GM21360 (cell line): ENCODE measurements around the gene RERE.

ENCODE experiments used
- ATAC-seq: cut with Tn5 transposase; IDR thresholded peaks from one replicate; pipeline ENCODE4 v1.9.1; 2021; ENCODE audit warnings: mild to moderate bottlenecking, moderate library complexity; ENCODE audit not compliant: unreplicated experiment

RERE gene

DNA sequence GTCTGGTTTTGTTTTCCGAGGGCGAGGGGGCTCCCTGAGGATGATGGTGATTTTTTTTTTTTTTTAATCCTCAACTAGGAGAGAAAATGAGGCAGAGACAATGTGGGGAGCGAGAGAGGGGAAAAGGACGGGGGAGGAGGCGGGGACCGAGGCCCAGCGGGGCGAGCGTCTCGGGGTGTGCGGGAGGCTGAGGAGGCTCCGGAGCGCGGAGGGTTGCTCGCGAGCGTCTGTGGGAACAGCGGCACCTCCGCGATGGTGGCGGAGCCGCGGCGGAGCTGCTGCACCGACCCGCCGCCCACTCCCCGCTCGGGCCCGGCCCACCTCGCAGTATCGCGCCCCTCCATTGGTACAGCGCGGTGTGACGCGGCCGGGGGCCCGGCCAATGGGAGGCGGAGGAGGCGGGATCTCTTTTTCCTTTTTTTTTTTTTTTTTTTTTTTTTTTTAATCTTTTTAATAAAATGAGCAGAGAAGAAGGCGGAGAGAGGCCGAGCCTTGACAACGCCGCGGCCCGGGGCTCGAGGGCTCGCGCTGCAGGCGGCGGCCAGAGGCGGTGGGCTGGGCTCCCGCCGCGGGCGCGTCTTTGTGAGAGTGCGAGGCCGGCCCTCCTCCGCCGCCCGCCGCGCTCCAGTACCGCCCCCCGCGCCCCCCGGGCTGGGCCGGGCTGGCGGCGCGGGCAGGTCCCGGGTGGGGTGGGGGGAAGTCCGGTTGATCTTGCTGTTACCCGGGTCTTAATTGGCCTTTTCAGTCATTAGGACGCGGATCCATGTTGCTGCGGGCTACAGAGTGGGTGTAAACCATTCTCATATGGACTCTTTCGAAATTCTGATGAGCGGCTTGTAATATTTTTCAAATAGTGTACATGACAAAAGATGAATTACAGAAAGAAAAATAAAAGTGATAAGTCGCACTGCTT is at the start of gene RERE:
Gene RERE (minus strand): TSS at position 229 of the 913 bp plus-strand sequence.
- peak; percentile 95 for ATAC-seq

- no peak for ATAC-seq
Observed at GRCh38 chr1:8866792-8867415, 49.5 kb upstream of the RERE start.

- ATAC-seq = no peak
Observed at GRCh38 chr1:8866173-8866791, 48.8 kb upstream of the RERE start.

DNA sequence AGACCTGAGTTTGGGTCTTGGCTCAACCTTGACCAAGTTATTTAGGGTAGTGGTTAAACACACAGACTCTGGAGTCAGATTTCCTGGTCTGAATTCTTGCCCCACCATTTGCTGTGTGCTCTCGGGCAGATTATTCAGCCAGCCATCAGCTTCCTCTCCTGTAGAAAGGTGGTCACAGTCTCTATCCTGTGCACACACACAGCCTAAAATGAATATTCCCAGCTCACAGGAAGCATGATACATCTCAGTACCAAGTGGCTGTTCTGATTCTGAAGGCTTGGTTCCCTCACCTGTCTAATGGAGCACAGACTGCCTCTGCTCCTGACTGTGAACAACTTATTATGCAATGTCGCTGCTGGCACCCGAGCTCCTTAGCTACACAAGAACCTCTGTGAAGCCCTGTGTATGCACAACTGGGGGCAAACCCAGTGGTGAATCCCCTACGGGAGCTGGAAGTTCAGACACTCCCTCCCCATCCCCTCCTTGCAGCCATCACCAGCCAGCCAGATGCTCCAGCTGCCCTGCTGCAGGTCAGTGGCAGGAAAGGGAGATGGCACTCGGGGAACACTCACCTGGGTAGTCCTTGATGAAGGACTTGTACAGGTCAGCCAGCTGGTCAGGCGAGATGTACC is 47.4 kb upstream of the RERE start:
- no peak for ATAC-seq

DNA sequence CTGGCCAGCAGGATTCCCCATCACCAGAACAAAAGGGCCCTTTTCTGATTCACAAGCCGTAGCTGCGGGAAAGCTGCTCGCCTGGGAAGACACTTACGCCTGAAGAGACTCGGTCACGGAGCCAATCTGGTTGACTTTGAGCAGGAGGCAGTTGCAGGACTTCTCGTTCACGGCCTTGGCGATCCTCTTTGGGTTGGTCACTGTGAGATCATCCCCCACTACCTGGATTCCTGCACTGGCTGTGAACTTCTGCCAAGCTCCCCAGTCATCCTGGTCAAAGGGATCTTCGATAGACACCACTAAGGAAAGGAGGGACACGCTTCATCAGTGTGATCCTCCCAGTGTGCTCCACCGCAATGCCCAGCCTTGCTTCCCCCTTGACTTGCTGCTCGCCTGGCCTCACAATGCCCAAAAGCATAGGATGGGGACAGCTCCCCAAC is 46.4 kb upstream of the RERE start:
- no peak for ATAC-seq

DNA sequence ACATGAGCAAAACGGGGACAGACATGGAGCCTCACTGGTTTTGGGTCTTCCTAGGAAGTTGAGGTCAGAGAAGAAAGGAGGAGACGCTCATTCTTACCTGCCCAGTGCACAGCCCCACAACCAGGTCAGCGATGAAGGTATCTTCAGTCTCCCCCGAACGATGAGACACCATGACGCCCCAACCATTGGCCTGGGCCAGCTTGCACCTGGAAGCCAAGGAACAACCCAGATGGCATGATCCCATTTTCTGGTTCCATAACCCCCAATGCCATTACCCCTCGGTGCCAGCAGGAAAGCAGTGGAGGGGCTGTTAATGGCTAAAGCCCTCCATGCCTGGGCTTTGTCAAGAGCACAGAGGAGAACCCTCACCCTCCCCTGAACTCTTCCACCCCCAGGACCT is 45.7 kb upstream of the RERE start:
- ATAC-seq = no peak

DNA sequence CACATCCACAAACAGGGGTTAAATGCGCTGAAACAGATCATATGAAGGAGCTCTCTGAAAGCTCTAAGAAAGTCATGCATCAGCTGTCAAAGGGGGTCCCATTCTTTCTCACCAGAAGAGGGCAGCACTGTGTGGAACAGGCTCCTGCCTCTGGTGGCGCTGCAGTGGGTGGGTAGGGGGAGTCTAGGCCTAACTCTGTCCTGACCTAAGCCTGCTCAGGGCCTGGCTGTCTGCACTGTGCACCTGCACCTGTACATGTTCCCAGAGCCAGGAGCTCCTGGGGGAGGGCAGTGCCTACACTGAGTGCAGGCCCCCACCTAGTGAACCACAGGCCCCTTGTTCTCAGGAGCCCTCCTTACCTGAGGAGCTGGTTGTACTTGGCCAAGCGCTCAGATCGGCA is 45.1 kb upstream of the RERE start:
- no peak for ATAC-seq

GRCh38 chr1:8860738-8861516 is 43.5 kb upstream of the RERE start:
- no peak for ATAC-seq

DNA sequence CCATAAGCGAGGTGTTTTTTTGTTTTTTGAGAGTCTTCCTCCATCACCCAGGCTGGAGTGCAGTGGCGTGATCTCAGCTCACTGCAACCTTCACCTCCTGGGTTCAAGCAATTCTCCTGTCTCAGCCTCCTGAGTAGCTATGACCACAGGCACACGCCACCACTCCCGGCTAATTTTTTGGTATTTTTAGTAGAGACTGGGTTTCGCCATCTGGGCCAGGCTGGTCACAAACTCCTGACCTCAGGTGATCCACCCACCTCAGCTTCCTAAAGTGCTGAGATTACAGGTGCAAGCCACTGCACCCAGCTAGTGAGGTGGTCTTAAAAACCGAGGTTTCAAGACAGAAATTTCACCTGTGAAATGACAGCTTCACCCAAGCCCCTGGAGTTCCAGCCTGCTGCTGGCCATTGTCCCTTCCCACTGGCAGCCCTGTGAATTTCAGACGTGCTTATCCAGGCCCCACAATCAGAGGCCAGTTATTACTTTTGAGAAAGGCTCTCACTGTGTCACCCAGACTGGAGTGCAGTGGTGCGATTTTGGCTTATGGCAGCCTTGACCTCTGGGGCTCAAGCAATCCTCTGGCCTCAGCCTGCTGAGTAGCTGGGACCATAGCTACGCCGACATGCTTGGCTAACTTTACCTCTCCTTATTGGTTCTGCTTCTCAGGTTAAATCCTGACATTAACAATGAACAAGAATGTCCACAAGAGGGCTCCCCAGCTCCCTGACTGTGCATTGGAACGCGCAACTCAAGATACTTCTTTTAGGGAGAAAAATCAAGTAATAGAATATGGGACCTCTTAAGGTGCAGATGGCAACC is 41.7 kb upstream of the RERE start:
- ATAC-seq = no peak

GRCh38 chr1:8858112-8858668 is 40.8 kb upstream of the RERE start:
- ATAC-seq = no peak

- no peak for ATAC-seq
Observed at GRCh38 chr1:8856689-8857412, 39.4 kb upstream of the RERE start.

GRCh38 chr1:8854240-8854639 is 36.8 kb upstream of the RERE start:
- no peak for ATAC-seq

DNA sequence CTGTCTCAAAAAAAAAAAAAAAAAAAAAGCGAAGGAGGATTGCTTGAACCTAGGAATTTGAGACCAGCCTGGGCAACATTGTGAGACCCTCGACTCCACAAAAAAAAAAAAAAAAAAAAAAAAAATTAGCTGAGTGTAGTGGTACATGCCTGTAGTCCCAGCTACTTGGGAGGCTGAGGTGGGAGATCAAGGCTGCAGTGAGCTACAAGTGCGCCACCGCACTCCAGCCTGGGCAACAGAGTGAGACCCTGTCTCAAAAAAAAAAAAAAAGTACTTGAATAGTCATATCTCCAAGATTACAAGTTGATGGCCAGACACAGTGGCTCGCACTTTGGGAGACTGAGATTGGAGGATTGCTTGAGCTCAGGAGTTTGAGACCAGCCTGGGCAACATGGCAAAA is 33.6 kb upstream of the RERE start:
- no peak for ATAC-seq

GRCh38 chr1:8848663-8849386 is 31.4 kb upstream of the RERE start:
- ATAC-seq = no peak

- ATAC-seq = no peak
Observed at GRCh38 chr1:8847990-8848389, 30.6 kb upstream of the RERE start.

DNA sequence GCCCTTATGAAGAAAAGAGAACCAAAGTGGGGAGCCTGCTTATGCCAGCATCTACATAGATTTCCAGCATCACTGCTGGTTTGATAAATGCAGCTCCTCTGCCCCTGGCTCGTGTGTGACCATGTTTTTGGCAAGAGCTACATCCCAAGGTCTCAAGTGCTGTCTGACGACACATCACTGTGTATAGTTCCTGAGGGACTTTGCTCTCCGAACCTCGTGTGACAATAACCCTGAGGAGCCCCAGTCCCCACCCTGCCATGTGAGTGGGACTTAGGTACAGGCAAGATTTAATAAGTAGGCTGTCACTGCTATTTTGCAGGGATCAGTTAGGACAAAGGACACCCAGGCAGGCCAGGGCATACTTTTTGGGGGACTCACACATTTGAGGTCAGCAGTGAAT is 28.8 kb upstream of the RERE start:
- ATAC-seq = no peak

- no peak for ATAC-seq
Observed at GRCh38 chr1:8845104-8846097, 28.0 kb upstream of the RERE start.
